ENCODE measurements around the gene CREB5.
"Not testable (repeated sequence)": the region's sequence is repeated elsewhere in the genome, so short reads cannot be mapped to it uniquely, and the experiment has no call there.

Gene CREB5

DNA sequence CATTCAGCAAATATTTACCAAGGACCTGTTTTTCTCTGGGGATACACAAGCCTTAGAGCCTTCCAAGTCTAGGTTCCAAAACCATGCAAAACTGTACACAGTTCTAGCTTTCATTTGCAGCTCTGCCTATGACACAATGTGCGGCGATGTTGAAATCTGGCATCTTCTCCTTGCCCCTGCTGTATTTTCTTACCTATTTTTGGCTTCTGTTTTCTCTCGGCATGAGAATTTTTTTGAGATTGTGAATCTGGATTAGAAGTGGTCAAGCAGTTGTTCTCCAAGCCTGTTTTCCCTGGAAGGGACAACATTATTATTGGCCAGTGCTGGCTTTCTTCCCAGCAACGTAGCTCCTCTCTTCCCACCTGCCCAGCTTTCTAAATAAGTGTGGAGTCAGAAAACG is 176.3 kb downstream of the CREB5 start:
- DNase-seq, result no peak

DNA sequence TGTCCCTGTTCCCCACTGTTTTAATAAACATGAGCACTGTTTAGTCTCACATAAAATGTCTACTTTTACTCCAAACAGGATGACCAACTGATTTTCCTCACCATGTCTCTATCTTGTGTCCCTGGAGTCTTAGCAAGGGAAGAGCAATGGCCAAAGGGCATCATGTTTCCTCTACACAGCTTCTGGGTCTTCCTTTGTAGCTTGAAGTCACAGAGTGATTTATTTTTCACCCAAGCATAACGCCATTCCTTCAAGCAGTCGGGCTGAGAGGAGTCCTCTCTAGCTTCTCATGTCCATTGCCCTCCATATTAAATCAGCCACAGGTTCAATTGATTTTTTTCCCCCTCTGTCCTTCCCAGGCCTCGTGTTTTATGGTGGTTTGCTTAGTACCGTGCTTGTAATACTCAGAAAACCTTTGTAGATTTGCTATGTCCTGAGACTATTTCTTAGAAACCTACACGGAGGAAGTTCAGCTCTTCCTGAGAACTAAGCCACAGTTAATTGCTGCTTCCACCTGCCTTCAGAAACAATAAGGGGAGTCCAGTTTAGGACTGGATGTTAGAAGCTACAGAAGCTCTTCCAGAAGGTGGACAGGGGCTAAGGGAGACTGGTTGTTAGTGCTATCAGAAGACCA is 178.8 kb downstream of the CREB5 start:
- no peak for DNase-seq

DNA sequence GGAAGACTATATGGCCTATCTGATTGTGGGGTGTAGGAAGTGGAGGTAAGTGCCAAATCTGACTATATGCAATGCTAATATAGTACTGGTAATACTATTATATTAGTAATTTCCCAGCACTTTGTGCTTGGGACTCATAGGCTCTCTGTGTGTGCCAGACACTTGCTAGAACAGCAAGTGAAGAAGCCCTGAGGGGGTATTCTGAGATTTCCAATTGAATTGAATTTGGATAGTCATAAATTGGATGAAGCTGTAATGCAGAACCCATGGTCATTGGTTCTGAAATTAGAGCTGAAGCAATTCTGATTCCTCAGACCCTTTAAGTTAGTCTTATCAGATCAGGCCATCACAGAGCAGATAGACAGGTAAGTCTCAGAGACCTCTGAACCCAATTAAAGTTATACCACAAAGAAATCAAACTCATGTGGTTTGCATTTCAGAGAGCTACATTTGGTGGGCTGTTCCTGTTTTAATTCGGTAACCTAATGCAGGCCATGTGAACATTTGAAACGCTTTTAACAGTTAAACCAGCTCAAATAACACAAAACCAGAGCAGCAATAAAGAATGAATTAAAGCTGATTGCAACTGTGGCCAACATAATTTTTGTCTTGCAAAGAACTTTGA is 179.5 kb downstream of the CREB5 start:
- no peak for DNase-seq

DNA sequence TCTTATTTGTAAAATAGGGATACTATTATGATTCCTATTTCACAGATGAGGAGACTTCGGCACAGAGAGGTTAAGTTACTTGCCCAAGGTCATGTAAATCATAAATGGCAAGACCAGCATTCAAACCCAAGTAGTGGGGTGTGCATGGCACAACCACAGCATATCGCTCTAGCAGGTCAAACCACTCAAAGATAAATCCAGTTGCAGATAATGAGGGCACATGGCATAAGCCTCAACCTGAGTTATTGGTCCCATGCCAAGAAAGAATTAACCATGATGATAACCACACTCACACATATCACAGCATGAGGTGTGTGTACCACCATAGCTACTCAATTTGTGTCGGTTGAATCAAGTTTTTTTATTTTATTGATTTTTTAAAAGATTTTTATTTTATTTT is 180.5 kb downstream of the CREB5 start:
- DNase-seq, result no peak

DNA sequence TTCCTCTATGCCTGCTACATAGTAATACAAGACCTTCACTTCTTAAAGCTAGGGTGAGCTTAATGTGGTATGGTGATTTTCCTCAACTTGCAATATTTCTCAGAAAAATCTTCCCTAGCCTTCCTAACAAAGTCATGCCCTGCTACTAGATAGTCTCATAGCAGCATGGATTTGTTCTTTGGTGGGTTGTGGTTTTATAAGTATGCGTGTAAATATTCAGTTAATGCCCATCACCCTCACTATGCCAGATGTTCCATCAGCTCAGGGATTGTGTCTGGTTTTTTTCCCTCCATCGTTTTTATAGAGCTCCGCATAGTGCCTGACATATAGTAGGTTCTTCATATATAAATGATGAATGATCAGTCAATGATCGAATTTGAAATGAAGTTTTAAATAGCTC is 182.8 kb downstream of the CREB5 start:
- DNase-seq, result no peak

DNA sequence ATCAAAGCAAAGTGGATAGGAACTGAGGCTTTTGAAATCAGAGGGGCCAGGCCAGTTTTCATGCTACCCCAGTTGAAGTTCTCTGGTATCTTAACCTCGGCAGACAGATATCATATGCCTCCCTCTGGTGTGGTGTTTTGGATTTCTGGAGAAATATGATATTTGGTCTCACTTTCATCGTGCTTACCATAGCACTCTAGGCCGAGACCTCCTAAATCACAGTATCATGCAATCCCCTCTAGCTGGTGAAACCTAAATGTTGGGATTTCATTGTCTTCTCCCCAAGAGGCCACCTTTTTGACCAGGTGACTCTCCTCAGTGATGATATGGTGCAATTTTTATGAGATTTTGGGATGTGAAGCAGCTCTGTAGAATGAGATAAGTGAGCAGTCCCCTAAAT is 183.5 kb downstream of the CREB5 start:
- no peak for DNase-seq

DNA sequence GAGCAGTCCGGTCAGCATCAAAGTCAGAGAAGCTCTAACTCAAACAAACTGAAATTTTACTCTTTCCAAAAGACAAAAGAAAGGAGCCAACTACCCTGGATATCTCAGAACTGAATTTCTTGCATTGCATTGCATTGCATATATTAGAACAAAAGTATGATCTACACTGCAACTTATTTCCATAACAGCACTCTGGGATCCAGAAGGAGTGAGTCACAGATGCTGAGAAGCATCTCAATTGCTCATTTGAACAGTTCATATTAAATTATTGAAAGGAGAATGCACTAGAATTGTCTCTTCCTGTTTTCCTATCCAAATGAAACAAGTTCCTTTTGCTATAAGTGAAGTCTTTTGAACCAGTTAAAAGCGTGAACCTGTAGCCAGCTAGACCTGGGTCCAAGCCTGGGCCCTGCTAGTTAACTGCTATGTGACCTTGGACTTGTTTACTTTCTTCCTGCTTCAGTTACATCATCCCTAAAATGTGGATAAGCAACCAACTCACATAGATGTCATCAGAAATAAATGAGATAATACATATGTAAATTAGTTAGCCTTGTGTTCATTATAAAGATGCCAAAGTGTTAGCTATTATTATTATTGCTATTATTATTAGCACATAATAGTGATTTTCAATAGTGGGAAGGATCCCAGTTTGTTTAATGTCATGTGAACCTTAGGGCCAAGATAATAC is 184.1 kb downstream of the CREB5 start:
- DNase-seq, result no peak

DNA sequence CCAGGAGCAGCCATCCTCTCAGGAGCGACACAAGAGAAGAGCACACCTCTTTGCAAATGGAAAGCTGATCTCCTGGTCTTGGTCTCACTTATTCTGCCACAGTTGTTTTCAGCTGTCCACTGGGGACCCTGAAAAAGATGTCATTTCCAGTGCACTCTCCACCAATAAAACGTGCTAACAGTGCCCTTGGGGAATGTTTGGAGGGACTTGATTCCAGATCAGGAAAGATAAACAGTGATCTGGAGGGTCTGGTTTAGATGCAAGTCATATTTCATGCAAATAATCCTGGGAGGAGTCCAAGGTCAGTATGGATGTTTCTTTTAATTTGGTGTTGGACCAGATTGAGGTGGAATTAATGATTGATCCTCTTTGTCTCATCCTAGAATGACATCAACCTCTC is 185.0 kb downstream of the CREB5 start:
- DNase-seq, result no peak

DNA sequence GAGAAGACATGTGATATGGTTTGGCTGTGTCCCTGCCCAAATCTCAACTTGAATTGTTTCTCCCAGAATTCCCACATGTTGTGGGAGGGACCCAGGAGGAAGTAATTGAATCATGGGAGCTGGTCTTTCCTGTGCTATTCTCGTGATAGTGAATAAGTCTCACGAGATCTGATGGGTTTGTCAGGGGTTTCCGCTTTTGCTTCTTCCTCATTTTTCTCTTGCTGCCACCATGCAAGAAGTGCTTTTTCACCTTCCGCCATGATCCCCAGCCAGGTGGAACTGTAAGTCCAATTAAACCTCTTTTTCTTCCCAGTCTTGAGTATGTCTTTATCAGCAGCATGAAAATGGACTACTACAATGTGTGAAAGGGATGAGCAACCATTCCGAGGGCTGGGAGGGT is 185.7 kb downstream of the CREB5 start:
- not testable (repeated sequence) for DNase-seq

DNA sequence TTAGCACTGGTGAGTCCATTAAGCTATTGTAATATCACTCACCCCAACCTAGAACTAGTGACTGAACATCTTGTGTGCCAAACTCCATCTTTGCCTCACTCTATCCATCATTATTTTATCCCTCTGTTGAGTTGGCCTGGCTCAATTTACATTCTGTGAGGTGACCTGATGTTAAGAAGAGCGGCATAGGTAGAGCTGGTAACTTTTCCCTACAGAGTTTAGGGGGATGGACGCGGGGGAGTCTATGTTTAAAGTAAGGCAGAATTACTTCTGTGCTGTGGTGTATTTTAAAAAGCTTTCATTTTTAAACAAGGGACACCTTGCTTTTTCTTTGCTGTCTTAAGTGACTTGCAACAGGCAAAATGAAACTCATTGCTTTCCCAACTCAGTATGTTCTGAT is 186.3 kb downstream of the CREB5 start:
- no peak for DNase-seq

DNA sequence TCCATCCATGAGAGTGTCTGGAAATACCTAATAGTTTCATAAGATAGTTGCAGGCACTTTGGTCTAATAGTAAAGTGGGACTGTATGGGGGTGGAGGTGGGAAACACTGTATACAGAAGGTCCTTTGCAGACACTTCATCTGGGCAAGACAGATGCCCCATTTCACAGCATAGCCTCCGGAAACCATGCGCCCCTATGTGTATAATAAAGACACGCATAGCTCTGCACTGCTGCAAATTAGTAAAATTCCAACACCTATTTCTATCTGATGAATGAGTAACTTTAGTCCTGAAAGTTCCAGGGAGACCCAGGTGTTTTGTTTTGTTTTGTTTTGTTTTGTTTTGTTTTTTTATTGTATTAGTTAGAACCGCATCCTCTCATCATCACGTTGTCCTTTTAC is 187.1 kb downstream of the CREB5 start:
- DNase-seq, result no peak

DNA sequence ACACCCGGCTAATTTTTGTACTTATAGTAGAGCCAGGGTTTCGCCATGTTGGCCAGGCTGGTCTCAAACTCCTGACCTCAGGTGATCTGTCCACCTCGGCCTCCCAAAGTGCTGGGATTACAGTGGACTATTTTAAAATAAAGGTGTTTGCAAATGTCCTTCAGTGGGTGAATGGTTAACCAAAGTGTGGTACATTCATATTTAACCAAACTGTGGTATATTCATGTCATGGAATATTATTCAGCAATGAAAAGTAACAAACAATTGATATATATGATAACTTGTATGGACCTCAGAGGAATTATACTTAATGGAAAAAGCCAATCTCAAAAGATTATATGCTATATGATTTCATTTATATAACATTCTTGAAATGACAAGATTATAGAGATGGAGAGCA is 190.0 kb downstream of the CREB5 start:
- no peak for DNase-seq

DNA sequence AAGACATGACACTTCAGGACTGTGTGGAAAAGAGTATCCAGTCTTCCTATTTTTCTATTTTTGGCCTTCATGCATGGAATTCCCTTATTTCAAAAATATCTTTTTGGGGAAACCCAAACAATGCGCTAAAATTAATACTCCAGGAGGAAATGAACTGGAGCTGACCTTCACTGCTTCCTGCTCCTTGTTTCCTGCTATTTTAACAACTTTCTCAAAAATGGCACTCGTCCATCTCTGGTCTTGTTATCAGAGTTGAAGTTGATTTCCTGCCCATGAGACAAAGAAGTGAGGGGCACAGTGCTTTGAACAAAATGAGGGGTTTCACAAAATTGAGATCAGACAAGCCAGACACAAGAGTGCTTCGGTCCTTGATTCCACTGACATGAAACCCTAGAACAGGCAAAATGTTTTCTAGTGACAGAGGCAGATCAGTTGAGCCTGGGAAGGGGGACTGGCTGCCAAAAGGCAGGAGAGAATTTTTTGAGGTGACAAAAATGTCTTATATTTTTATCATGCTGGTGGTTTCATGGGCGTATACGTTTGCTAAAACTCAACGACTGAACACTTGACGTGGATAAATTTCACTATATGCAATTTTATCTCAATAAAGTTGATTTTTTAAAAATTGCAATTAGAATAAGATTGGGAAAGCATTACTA is 193.2 kb downstream of the CREB5 start:
- DNase-seq, result no peak

DNA sequence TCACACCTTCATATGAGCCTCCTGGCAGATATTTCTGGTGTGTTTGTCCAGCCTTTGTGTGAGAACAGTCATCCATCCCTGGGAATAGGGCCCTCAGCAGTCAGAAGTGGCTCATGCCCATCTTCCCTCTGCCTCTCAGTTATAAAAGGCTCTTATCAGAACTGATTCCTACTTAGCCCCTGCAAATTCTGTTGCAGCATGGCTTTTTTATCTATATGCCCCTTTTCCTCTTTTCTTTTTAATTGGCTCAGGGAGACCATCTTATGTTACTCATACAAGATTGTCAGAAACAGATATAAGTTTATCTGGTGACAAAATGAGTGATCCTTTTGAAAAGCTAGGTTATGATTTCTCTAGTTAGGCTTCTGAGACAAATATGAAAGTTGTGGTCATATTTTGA is 194.1 kb downstream of the CREB5 start:
- DNase-seq, result no peak

DNA sequence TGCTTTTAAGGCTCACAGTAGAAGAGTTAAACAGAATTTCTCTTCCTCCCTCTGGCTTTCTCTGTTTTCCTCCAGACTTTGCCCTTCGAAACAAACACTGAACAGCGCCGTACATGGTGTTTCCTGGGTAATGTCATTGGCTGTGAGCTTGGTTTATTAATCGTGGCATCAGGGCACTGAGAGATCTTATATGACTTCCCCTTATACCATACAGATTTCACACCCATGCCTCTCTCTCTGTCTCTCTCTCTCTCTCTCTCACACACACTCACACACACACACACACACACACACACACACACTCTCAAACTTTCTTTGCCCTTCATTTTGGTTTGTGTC is 195.5 kb downstream of the CREB5 start:
- no peak for DNase-seq

DNA sequence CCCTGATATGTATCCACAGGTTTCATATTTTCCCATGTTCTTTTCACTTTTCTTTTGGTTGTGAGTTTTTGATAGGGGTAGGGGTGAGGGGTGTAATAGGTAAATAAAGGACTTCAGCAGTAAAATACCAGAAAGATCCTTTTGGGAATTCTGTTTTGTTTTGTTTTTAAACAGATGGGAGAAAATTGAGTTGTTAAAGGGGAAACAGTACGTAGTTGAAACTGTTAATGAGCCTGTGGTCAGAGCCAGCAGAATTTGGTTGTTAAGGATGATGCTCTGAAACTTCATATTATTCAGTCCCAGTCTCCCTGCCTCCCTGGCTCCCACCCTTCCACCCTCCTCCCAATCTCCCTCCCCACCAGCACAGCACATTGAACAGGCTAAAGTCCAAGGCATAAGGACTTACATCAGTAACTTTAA is 195.9 kb downstream of the CREB5 start:
- DNase-seq, result no peak

DNA sequence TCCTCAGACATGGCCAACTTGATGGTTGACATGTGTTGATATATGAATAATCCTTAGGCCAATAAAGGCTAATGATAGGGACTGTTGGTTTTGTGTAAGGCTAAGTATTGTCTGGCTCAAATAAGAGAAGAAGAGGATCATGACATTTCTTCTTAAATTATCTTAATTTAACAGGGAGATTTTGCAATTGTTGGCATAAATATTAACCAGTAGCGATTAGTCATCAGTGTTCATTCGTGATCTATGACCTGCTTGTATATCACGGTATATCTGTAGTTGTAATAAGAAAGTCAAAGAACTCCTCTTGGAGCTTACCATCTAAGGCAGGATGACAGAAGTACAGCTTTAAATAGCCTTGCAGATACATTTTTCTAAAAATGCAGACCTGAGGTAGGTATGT is 196.4 kb downstream of the CREB5 start:
- no peak for DNase-seq

DNA sequence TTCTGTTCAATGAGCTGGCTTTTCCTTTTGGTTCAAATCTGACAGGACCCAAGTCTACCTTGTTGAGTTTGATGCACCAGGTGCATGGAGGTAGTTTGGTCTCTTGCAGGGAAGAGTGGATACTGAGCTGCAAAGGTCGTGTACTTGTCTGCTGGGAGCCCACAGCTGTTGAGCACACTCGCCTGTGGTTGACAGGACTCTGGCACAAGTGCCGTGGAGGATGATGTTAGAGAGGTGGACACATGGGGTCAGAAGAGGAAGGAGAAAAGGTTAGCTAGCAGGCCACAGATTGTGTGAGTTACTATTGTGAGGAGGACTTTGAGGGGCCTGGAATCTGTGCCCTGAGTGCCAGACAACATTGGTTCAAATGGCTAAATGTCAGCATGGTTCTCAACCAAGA is 197.3 kb downstream of the CREB5 start:
- DNase-seq, result no peak

DNA sequence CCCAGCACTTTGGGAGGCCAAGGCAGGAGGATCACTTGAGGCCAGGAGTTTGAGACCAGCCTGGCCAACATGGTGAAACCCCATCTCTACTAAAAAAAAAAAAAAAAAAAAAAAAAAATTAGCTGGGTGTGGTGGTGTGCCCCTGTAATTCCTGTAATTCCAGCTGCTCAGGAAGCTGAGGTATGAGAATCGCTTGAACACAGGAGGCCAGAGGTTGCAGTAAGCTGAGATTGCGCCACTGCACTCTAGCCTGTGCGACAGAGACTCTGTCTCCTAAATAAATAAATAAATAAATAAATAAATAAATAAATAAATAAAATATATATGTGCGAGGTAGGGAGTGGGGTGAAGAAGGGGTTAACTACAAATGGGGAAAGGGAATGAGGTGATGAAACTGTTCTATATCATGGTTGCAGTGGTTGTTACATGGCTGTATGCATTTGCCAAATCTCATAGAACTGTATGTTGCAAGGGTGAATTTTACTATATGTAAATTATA is 199.1 kb downstream of the CREB5 start:
- not testable (repeated sequence) for DNase-seq

DNA sequence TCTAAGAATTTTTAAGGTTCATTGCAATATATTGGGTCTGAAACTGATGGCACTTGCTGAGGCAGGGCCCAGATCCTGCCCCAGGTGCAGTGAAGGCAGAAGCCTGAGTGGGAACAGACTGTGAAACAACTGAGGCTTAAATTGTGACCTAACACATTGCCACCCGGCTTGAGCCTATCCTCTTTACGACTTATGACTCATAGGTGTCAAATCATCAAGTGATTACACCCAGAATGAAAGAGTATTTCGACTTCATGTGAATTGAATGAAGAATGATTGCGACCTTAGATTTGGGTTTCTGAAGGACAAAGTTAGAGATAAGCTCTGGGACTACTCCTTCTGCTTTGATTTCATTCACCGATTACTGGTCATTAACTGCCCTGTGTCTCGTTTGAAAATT is 200.9 kb downstream of the CREB5 start:
- DNase-seq, result no peak

DNA sequence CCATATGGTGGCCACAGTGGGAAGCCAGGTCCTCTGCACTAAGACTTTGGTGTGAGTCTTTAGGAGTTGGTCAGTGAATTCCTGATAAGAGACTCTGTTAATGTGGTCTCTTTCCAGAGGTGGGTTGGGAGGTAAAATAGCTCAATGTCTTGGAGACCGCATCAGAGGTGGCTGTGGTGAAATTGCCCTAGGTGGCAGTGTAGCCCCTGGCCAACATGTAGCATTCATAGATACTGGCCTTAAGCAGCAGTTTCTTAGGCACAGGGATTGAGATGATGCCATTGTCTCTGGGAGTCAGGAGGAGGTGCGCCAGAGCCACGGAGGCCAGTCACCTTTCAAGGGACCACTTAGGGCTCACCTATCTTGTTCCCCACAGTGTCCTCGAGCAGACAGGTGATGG is 202.8 kb downstream of the CREB5 start:
- DNase-seq, result no peak

DNA sequence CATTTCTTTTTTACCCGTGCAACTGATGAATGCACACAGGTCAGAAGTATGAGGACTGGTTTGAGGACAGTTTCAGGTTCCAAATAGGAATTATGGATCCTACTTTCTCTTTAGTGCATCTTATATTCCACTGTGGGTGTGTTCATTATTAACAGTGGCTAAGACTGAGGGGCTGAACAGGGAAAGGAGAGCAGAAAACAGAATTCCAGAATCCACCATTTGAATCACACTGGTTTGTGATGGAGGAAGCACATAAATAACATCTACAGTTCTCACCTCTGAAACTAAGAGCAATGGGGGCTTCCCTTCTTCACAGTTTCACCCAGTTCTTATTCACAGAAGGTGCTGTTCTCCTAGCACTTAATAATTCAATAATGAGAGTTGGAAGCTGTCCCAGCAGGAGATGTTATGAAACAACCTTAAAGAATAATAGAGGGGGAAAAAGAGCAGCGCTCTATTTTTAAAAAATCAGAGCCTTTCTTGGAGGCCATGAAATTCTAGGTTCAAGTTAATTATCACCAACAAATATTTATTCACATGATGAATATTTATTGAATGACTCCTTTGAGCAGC is 205.1 kb downstream of the CREB5 start:
- no peak for DNase-seq

DNA sequence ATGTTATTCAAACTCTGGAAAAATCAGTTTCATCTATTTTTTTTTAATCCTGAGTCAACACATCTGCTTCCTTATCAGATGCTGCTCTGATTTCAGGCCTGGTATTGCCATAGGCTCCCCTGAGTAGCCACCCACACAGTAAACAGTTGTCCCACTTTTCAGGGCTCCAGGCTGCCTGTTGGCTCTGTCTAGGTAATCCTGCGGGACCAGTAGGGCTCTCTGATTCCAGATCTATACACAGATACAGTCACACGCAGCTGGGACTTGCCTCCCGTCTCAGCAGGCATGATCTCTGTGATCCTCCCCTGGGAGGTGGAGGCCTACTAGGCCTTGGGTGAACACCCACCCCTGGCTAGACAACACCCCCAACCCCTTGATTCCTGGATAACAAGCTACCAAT is 206.1 kb downstream of the CREB5 start:
- DNase-seq, result no peak

DNA sequence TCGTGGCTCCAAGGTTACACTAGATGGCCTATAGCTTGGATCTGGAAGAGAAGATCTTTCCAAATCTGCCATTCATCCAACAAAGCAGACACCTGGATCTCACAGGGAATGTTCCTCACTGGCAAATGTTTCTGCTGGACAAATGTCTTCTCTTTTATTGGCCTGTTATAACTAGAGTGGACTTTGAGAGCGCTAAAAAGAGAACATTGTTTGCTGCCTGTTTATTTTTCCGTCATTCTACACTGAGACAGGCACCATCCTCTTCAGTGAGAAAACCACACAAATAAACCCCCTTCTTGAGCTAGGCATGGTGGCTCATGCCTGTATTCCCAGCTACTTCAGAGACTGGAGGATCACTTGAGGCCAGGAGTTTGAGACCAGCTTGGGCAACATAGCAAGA is 206.9 kb downstream of the CREB5 start:
- DNase-seq, result no peak

Data from stimulated activated CD4-positive, alpha-beta T cell treated with anti-CD3 and anti-CD28 coated beads, Interleukin-2, amount 100 ng/mL, for 48 hours (primary cell).